A673 (cell line): ENCODE measurements around the gene PAXX. TPM values are rescaled to one million over a fixed set of nuclear protein-coding genes. Genes with fewer than 3 reads are reported as not detected.

Experiments
- BruUV-seq: library from RNA; stranded (reverse); fragments of 400-500 nt; replicated peaks from 2 replicates; lab custom pipeline; 2021; lab: Mats Ljungman, UMichigan
- CTCF ChIA-PET: fragments of 300-600 bp; sonication (Branson Sonifier 250); formaldehyde crosslinking; loops from one replicate; lab custom pipeline; 2022; ENCODE audit warnings: antibody characterized with exemption; lab: Charles Lee
- POLR2A ChIA-PET: fragments of 300-600 bp; sonication (Branson Sonifier 250); formaldehyde crosslinking; loops from one replicate; lab custom pipeline; 2022; ENCODE audit warnings: antibody characterized with exemption; ENCODE audit not compliant: low non-redundant PET; lab: Charles Lee
- DNase-seq: peaks from one replicate; pipeline ENCODE4 v3.0.0-alpha.2; 2015; ENCODE audit warnings: low spot score
- H3K27ac ChIP-seq: fragments of 200-600 bp; sonication (generic); 2 replicates; pipeline ENCODE4 v1.5.1; 2016; ENCODE audit warnings: mixed run types, low read depth, mild to moderate bottlenecking, mixed read lengths, antibody characterized with exemption, low read length; ENCODE audit not compliant: poor library complexity, severe bottlenecking
- H3K27me3 ChIP-seq: fragments of 200-600 bp; sonication (generic); replicated peaks from 2 replicates; pipeline ENCODE4 v1.6.1; 2017; ENCODE audit warnings: mixed run types, low read depth, mild to moderate bottlenecking, mixed read lengths, antibody characterized with exemption, low read length; ENCODE audit not compliant: insufficient read depth, poor library complexity
- H3K36me3 ChIP-seq: fragments of 200-600 bp; sonication (generic); 2 replicates; pipeline ENCODE4 v1.6.1; 2016; ENCODE audit warnings: mixed run types, mild to moderate bottlenecking, mixed read lengths, antibody characterized with exemption, low read length; ENCODE audit not compliant: insufficient read depth, poor library complexity, severe bottlenecking
- H3K4me1 ChIP-seq: fragments of 200-600 bp; sonication (generic); 2 replicates; pipeline ENCODE4 v1.6.1; 2017; ENCODE audit warnings: mixed run types, mild to moderate bottlenecking, mixed read lengths, antibody characterized with exemption, low read length; ENCODE audit not compliant: insufficient read depth, poor library complexity, severe bottlenecking
- H3K4me3 ChIP-seq: fragments of 200-600 bp; sonication (generic); 2 replicates; pipeline ENCODE4 v1.5.1; 2016; ENCODE audit warnings: low read depth, mixed run types, mild to moderate bottlenecking, mixed read lengths, low read length; ENCODE audit not compliant: poor library complexity, severe bottlenecking
- H3K9me3 ChIP-seq: fragments of 200-600 bp; sonication (generic); 2 replicates; pipeline ENCODE4 v1.6.1; 2016; ENCODE audit warnings: mixed run types, low read depth, mild to moderate bottlenecking, mixed read lengths, antibody characterized with exemption, low read length; ENCODE audit not compliant: poor library complexity, severe bottlenecking
- EZH2 ChIP-seq: fragments of 200-600 bp; sonication (generic); IDR thresholded peaks from 2 replicates; pipeline ENCODE4 v1.6.1; 2017; ENCODE audit warnings: borderline replicate concordance, low read depth, mild to moderate bottlenecking, mixed read lengths, antibody characterized with exemption, low read length; ENCODE audit not compliant: poor library complexity, severe bottlenecking
- intact Hi-C: fragments of 100-400 bp; cut with micrococcal nuclease; formaldehyde crosslinking; loops from one replicate; pipeline ENCODE4 v1.10.0; 2022; ENCODE audit not compliant: unreplicated experiment
- total RNA-seq: library from RNA; stranded (reverse); gene quantifications from 2 replicates; pipeline ENCODE4 v1.2.3, GENCODE V29; 2021
- TF ChIP-seq, protein P1 (sequence below): fragments of 300-800, 200-600 bp; sonication (generic); conservative IDR thresholded peaks from 2 replicates; pipeline ENCODE4 v1.5.1; 2017; ENCODE audit warnings: low read depth, mild to moderate bottlenecking, antibody characterized with exemption, low read length, moderate library complexity, mixed read lengths

Gene PAXX
- total RNA-seq, 1 experiment from 2014 or later, result 91.5 TPM

DNA sequence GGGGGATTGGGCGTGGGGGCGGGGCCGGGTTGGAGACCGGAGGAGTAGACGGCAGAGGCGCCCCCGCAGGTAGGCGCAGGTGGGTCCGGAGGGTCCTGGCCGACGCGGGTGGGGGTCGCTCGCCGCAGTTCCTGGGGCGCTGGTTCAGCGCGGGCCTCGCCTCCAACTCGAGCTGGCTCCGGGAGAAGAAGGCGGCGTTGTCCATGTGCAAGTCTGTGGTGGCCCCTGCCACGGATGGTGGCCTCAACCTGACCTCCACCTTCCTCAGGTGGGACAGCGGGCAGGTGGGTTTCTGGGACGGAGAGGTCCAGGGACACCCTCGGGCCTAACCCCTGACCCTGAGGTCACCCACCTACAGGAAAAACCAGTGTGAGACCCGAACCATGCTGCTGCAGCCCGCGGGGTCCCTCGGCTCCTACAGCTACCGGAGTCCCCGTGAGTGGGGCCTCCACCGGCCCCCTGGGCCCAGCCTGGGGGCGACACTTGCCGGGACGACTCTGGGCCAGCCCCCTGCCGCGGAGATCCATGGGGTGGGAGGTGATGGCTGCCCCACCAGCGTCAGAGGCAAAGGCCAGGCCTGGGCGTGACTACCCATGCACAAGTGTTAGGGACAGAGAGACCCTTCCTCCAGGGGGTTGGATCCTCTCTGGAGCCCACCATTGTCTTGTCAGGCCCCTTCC lies 13.2 kb upstream of the PAXX start:
- CTCF ChIA-PET, result interaction anchor here (0.5 to 0.7 kb wide), 5 partner anchors 28 to 712 kb away, joined by 3 to 9 read pairs (median 6); no protein-coding TSS in a partner anchor

DNA sequence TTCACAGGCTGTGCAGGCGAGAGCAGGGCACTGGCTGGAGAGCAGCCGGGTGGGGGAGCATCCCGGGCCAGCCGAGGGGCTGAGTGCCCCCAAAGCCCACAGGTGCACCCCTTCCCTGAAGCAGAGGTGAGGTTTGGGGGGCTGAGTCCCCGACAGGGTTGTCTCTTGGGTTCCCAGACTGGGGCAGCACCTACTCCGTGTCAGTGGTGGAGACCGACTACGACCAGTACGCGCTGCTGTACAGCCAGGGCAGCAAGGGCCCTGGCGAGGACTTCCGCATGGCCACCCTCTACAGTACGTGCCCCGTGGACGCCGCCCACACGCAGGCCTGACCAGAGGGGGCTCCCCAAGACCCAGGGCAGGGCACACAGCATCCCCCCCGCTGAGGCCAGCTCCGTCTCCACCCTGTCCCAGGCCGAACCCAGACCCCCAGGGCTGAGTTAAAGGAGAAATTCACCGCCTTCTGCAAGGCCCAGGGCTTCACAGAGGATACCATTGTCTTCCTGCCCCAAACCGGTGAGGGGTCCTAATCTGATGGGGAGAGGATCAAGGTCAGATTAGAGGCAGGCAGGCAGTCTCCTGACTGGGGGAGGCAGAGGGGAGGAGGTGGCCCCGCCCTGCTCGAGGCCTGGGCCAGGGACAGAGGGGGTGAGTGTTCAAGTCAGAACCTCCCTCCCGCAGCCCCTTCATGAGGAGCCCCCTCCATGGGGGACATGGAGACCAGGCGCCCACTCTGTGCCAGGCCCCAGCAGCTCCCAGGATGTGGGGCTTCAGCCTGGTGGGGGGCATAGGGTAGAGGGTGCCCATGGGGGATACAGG lies 12.2 kb upstream of the PAXX start:
- no peak for DNase-seq
- ChIA-PET POLR2A (no interaction called here), CTCF (no interaction called here)
- intact Hi-C loops, result no loop called here
- no TSS peak for BruUV-seq
- Histone ChIP-seq H3K27me3 (no peaks in the 10 kb centered on the region), H3K4me3 (no peak overlapping the region), H3K9me3 (no peaks in the 10 kb centered on the region), H3K36me3 (no peaks in the 10 kb centered on the region), H3K27ac (no peak overlapping the region), H3K4me1 (no peaks in the 10 kb centered on the region)
- TF ChIP-seq, protein P1, sequence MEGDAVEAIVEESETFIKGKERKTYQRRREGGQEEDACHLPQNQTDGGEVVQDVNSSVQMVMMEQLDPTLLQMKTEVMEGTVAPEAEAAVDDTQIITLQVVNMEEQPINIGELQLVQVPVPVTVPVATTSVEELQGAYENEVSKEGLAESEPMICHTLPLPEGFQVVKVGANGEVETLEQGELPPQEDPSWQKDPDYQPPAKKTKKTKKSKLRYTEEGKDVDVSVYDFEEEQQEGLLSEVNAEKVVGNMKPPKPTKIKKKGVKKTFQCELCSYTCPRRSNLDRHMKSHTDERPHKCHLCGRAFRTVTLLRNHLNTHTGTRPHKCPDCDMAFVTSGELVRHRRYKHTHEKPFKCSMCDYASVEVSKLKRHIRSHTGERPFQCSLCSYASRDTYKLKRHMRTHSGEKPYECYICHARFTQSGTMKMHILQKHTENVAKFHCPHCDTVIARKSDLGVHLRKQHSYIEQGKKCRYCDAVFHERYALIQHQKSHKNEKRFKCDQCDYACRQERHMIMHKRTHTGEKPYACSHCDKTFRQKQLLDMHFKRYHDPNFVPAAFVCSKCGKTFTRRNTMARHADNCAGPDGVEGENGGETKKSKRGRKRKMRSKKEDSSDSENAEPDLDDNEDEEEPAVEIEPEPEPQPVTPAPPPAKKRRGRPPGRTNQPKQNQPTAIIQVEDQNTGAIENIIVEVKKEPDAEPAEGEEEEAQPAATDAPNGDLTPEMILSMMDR, result no peak
- TF ChIP-seq EZH2, result no peak

More for the DNA sequence above, 13.2 kb upstream of the PAXX start:
- Histone ChIP-seq H3K4me1 (no peaks in the 10 kb centered on the region), H3K36me3 (no peaks in the 10 kb centered on the region), H3K4me3 (no peak overlapping the region), H3K27ac (no peak overlapping the region), H3K27me3 (no peaks in the 10 kb centered on the region), H3K9me3 (no peaks in the 10 kb centered on the region)
- POLR2A ChIA-PET, result no interaction called here
- intact Hi-C loops, result no loop called here
- TF ChIP-seq, protein P1, result no peak
- no peak for TF ChIP-seq EZH2
- BruUV-seq, result no TSS peak
- no peak for DNase-seq

DNA sequence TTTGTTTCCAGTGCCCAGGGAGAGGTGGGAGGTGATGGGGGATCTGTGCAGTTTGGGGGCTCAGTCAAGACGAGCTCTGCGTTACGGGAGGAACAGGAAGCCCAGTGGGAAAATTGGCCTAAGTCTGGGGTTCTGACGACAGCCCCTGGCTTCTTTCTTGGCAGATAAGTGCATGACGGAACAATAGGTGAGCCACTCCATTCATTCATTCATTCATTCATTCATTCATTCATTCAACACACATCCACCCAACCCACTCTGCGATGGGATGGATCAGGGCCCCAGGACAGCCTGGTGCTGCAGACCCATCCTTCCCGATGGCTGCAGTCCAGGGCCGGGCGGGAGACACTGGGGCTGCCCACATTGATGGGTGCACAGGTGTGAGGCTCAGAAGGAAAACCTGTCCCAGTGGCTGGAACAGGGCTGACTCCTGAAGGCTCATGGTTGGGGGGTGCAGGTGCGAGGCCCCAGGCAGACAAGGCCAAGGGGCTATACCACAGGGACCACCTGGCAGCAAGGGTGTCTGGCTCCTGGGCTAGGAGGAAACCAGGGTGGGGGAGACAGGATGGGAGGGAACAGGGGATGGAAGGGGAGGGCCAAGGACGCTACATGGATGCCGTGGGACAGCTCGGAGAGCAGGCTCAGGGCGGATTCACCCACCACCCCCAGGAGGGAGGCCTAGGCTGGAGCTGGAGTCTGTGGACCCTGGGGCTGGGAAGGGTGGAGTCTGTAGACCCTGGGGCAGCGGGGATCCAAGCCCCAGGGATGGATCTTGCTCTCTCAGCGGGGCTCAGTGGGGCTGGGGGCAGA lies 11.3 kb upstream of the PAXX start:
- BruUV-seq, result no TSS peak
- Histone ChIP-seq H3K27me3 (no peaks in the 10 kb centered on the region), H3K4me3 (no peak overlapping the region), H3K27ac (no peak overlapping the region), H3K9me3 (no peaks in the 10 kb centered on the region), H3K36me3 (no peaks in the 10 kb centered on the region), H3K4me1 (no peaks in the 10 kb centered on the region)
- TF ChIP-seq, protein P1, result no peak
- no peak for TF ChIP-seq EZH2
- no peak for DNase-seq
- intact Hi-C loops, result no loop called here
- ChIA-PET POLR2A (no interaction called here), CTCF (no interaction called here)
